ENCODE results near the gene AQP5. TPM values are rescaled to one million over a fixed set of nuclear protein-coding genes. Genes with fewer than 3 reads are reported as not detected.

AQP5 gene
- total RNA-seq, 6 experiments from 2014 or later: not detected

- Mint-ChIP-seq H3K27me3 (ENCODE audit: insufficient read depth) (peaks cover 4% of the 10 kb centered on the region), H3K9me3 (no peaks in the 10 kb centered on the region), H3K4me1 (ENCODE audit: low read depth) (no peaks in the 10 kb centered on the region), H3K36me3 (ENCODE audit: low read depth) (no peaks in the 10 kb centered on the region), H3K4me3 (no peak overlapping the region), H3K27ac (no peak overlapping the region)
- no peak for DNase-seq
- no peak for TF ChIP-seq CTCF (IDR thresholded peaks at IDR 0.05)
These were observed 22.0 kb upstream of the AQP5 start for GRCh38 chr12:49939707-49940106.

GRCh38 chr12:49941556-49942511 is 19.8 kb upstream of the AQP5 start:
- TF ChIP-seq CTCF (IDR thresholded peaks at IDR 0.05): no peak
- H3K27ac Mint-ChIP-seq: no peak overlapping the region
- no peak for DNase-seq
- no peaks in the 10 kb centered on the region for H3K36me3 Mint-ChIP-seq (ENCODE audit: low read depth)
- H3K9me3 Mint-ChIP-seq: no peaks in the 10 kb centered on the region
- H3K27me3 Mint-ChIP-seq (ENCODE audit: insufficient read depth): peaks cover 1% of the 10 kb centered on the region
- H3K4me3 Mint-ChIP-seq: no peak overlapping the region
- H3K4me1 Mint-ChIP-seq (ENCODE audit: low read depth): peaks cover 12% of the 10 kb centered on the region

- H3K9me3 Mint-ChIP-seq: no peaks in the 10 kb centered on the region
- H3K4me1 Mint-ChIP-seq (ENCODE audit: low read depth): peaks cover 12% of the 10 kb centered on the region
- no peak overlapping the region for H3K4me3 Mint-ChIP-seq
- no peak for TF ChIP-seq CTCF (IDR thresholded peaks at IDR 0.05)
- H3K36me3 Mint-ChIP-seq (ENCODE audit: low read depth): no peaks in the 10 kb centered on the region
- no peak overlapping the region for H3K27ac Mint-ChIP-seq
- DNase-seq: no peak
- peaks cover 4% of the 10 kb centered on the region for H3K27me3 Mint-ChIP-seq (ENCODE audit: insufficient read depth)
These were observed 19.2 kb upstream of the AQP5 start for GRCh38 chr12:49942512-49942893.

DNA sequence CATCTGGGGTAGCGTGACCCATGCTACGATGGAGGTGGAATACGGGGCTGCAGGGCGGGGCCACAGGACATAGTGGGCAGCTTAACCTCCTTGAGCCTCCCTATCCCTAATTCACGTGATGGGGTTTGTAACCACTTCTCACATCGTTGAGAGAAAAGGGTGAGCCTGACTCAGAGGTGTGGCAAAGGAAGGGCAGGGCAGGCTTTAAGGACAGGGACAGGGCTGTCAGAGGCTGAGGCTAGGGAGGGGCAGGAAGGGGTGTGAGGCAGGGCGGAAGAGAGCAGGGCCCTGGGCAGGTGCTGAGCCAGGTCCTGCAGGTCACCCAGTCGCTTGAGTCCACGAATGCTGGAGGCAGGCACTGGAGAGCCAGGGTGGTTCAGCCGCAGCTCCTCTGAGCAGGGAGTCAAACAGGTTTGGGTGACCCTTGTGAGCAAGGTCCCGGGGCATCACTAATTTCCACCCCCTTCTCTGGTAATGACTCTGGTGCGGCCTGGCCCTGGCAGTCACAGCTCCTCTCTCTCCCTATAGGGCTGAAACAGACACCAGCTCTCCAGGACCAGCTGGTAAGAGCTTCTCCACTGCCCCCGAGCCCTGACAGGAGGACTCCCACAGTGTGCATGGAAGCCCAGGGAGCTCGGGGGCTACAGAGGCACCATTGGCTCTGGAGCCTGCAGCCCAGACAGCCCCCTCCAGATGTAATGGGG is 18.6 kb upstream of the AQP5 start:
- Mint-ChIP-seq H3K36me3 (ENCODE audit: low read depth) (no peaks in the 10 kb centered on the region), H3K9me3 (no peaks in the 10 kb centered on the region), H3K4me1 (ENCODE audit: low read depth) (peaks cover 12% of the 10 kb centered on the region), H3K4me3 (no peak overlapping the region), H3K27ac (no peak overlapping the region), H3K27me3 (ENCODE audit: insufficient read depth) (peaks cover 7% of the 10 kb centered on the region)
- no peak for TF ChIP-seq CTCF (IDR thresholded peaks at IDR 0.05)
- no peak for DNase-seq

DNA sequence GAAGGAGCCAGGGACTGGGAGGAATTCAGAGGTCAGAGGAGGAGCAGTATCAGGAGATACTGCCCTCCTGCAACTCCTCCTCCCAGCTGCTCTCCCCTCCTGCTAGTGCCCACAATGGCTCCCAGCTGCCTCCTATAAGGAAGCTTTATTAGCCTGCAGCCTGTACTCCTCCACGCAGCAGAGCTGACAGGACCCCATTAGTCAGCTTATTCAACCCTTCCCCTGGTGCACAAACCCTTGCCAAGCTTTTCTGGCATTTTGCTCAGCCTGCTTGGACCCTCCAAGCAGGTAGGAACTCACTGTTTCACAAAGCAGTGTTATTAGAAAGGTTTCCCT is 18.1 kb upstream of the AQP5 start:
- TF ChIP-seq CTCF (IDR thresholded peaks at IDR 0.05): no peak
- H3K27ac Mint-ChIP-seq: no peak overlapping the region
- H3K4me3 Mint-ChIP-seq: no peak overlapping the region
- peaks cover 12% of the 10 kb centered on the region for H3K4me1 Mint-ChIP-seq (ENCODE audit: low read depth)
- DNase-seq: no peak
- H3K36me3 Mint-ChIP-seq (ENCODE audit: low read depth): no peaks in the 10 kb centered on the region
- H3K9me3 Mint-ChIP-seq: no peaks in the 10 kb centered on the region
- H3K27me3 Mint-ChIP-seq (ENCODE audit: insufficient read depth): peaks cover 7% of the 10 kb centered on the region

Data from HFFc6 (cell line).